H1 (cell line): ENCODE data around the gene HSPB1. TPM values are rescaled to one million over a fixed set of nuclear protein-coding genes. Genes with fewer than 3 reads are reported as not detected.

Experiments
- CTCF ChIA-PET: fragments of 300-600 bp; sonication (Branson Sonifier 250); formaldehyde crosslinking; loops from one replicate; lab custom pipeline; 2021; ENCODE audit not compliant: partially characterized antibody; lab: Charles Lee
- POLR2A ChIA-PET: fragments of 300-600 bp; sonication (Branson Sonifier 250); formaldehyde crosslinking; loops from one replicate; lab custom pipeline; 2021; ENCODE audit warnings: inconsistent platforms; ENCODE audit not compliant: partially characterized antibody; lab: Charles Lee
- DNase-seq, 2 experiments: peaks; one replicate each; pipeline versions ENCODE4 v3.0.0 to v3.0.0-alpha.2; 2010 to 2022; ENCODE audit warnings: low spot score in 2 of 2, low read depth in 1 of 2, mixed read lengths in 1 of 2
- FAIRE-seq: peaks from 2 replicates; lab custom pipeline; 2011; peaks lifted over from hg19 to GRCh38; lab: Jason Lieb, UNC
- H2AFZ ChIP-seq: 2 replicates; pipeline ENCODE4 v1.8.1; 2012; ENCODE audit warnings: low read length, inconsistent platforms
- H2AK5ac ChIP-seq: 2 replicates; pipeline ENCODE4 v1.6.1; 2013; ENCODE audit warnings: low read depth, low read length
- H2BK120ac ChIP-seq: replicated peaks from 2 replicates; pipeline ENCODE3; 2013; ENCODE audit warnings: low read depth, low read length, inconsistent platforms
- H2BK12ac ChIP-seq: 2 replicates; pipeline ENCODE4 v1.6.1; 2013; ENCODE audit warnings: low read depth, low read length
- H2BK15ac ChIP-seq: 2 replicates; pipeline ENCODE4 v1.6.1; 2013; ENCODE audit warnings: low read length
- H2BK20ac ChIP-seq: 2 replicates; pipeline ENCODE4 v1.6.1; 2013; ENCODE audit warnings: low read length
- H2BK5ac ChIP-seq: 2 replicates; pipeline ENCODE4 v1.6.1; 2013; ENCODE audit warnings: low read depth, low read length
- H3K14ac ChIP-seq: 2 replicates; pipeline ENCODE4 v1.6.1; 2013; ENCODE audit warnings: inconsistent platforms; ENCODE audit not compliant: insufficient read length
- H3K18ac ChIP-seq: 2 replicates; pipeline ENCODE4 v1.6.1; 2013; ENCODE audit warnings: low read length; ENCODE audit errors: extremely low read depth
- H3K23ac ChIP-seq: 2 replicates; pipeline ENCODE4 v1.6.1; 2013; ENCODE audit warnings: inconsistent platforms; ENCODE audit not compliant: insufficient read length
- H3K23me2 ChIP-seq: 2 replicates; pipeline ENCODE4 v1.6.1; 2013; ENCODE audit warnings: low read depth, low read length
- H3K27ac ChIP-seq: 2 replicates; pipeline ENCODE4 v1.6.1; 2011; ENCODE audit warnings: low read depth, low read length, inconsistent platforms
- H3K27me3 ChIP-seq, 4 experiments: replicated peaks in 1 of 4; 1 replicate in 1 of 4; 2 replicates in 3 of 4; pipeline versions ENCODE4 v1.6.1 to v1.8.1; 2011 to 2013; ENCODE audit warnings: low read length in 3 of 4, mild to moderate bottlenecking in 3 of 4, inconsistent platforms in 2 of 4, mixed read lengths in 2 of 4, moderate library complexity in 1 of 4; ENCODE audit not compliant: control insufficient read depth in 3 of 4, insufficient read depth in 3 of 4; ENCODE audit errors: extremely low read depth in 1 of 4
- H3K36me3 ChIP-seq, 4 experiments: 2 replicates each; pipeline versions ENCODE4 v1.6.1 to v1.8.1; 2011 to 2013; ENCODE audit warnings: mild to moderate bottlenecking in 4 of 4, low read length in 3 of 4, moderate library complexity in 2 of 4, control low read depth in 1 of 4, inconsistent platforms in 1 of 4; ENCODE audit not compliant: insufficient read depth in 4 of 4, control insufficient read depth in 2 of 4
- H3K4ac ChIP-seq: replicated peaks from 2 replicates; pipeline ENCODE3; 2013; ENCODE audit warnings: low read length, low read depth, mixed read lengths, inconsistent platforms; ENCODE audit not compliant: insufficient read length
- H3K4me1 ChIP-seq, 4 experiments: replicated peaks in 1 of 4; 1 replicate in 1 of 4; 2 replicates in 3 of 4; pipeline versions ENCODE4 v1.6.1 to v1.8.1; 2011 to 2013; ENCODE audit warnings: low read length in 3 of 4, inconsistent platforms in 2 of 4, mixed read lengths in 1 of 4; ENCODE audit not compliant: insufficient read depth in 4 of 4, control insufficient read depth in 3 of 4
- H3K4me2 ChIP-seq, 2 experiments: 2 replicates each; pipeline versions ENCODE4 v1.6.1 to v1.8.1; 2011 to 2013; ENCODE audit warnings: low read depth in 2 of 2, low read length in 2 of 2, control low read depth in 1 of 2, inconsistent platforms in 1 of 2, mild to moderate bottlenecking in 1 of 2; ENCODE audit not compliant: insufficient read depth in 1 of 2
- H3K4me3 ChIP-seq, 4 experiments: fragments of 200-600, 300-600 bp in 1 of 4; sonication (generic), shearing (Covaris generic), sonication (Bioruptor Twin) in 1 of 4; 2 replicates each; pipeline versions ENCODE4 v1.5.1 to v1.8.1; 2011 to 2016; ENCODE audit warnings: low read length in 4 of 4, low read depth in 3 of 4, control low read depth in 2 of 4, inconsistent platforms in 2 of 4, mild to moderate bottlenecking in 2 of 4, mixed read lengths in 1 of 4, moderate library complexity in 1 of 4; ENCODE audit not compliant: insufficient read depth in 2 of 4; ENCODE audit errors: extremely low read depth in 1 of 4
- H3K56ac ChIP-seq: replicated peaks from 2 replicates; pipeline ENCODE3; 2013; ENCODE audit warnings: low read depth, mild to moderate bottlenecking, mixed read lengths, low read length, inconsistent platforms; ENCODE audit not compliant: insufficient read length
- H3K79me1 ChIP-seq: 2 replicates; pipeline ENCODE4 v1.6.1; 2013; ENCODE audit warnings: low read depth, low read length, control low read depth
- H3K79me2 ChIP-seq, 2 experiments: 2 replicates each; pipeline versions ENCODE4 v1.6.1 to v1.8.1; 2012 to 2013; ENCODE audit warnings: low read length in 2 of 2, mild to moderate bottlenecking in 2 of 2, inconsistent platforms in 1 of 2; ENCODE audit not compliant: insufficient read depth in 2 of 2, control insufficient read depth in 1 of 2
- H3K9ac ChIP-seq, 4 experiments: replicated peaks in 1 of 4; 1 replicate in 1 of 4; 2 replicates in 3 of 4; pipeline versions ENCODE4 v1.6.1 to v1.8.1; 2011 to 2013; ENCODE audit warnings: low read depth in 3 of 4, low read length in 3 of 4, control low read depth in 2 of 4, mild to moderate bottlenecking in 2 of 4, moderate library complexity in 2 of 4, inconsistent platforms in 1 of 4; ENCODE audit errors: extremely low read depth in 1 of 4
- H3K9me3 ChIP-seq, 2 experiments: 2 replicates each; pipeline versions ENCODE4 v1.6.1 to v1.8.1; 2012 to 2013; ENCODE audit warnings: mild to moderate bottlenecking in 2 of 2, moderate library complexity in 2 of 2, control low read depth in 1 of 2, inconsistent platforms in 1 of 2, low read depth in 1 of 2, low read length in 1 of 2, mixed read lengths in 1 of 2; ENCODE audit not compliant: insufficient read depth in 2 of 2
- H4K20me1 ChIP-seq, 2 experiments: replicated peaks in 1 of 2; 2 replicates each; pipeline versions ENCODE3 to v1.8.1; 2011 to 2013; ENCODE audit warnings: inconsistent platforms in 2 of 2, low read length in 2 of 2, mild to moderate bottlenecking in 1 of 2; ENCODE audit not compliant: insufficient read depth in 2 of 2, control insufficient read depth in 1 of 2
- H4K5ac ChIP-seq: 2 replicates; pipeline ENCODE4 v1.6.1; 2013; ENCODE audit warnings: low read length, low read depth, mixed read lengths, inconsistent platforms; ENCODE audit not compliant: insufficient read length
- H4K8ac ChIP-seq: 2 replicates; pipeline ENCODE4 v1.8.0; 2013; ENCODE audit warnings: mild to moderate bottlenecking, moderate library complexity, low read length, inconsistent platforms; ENCODE audit not compliant: insufficient read depth; ENCODE audit errors: extremely low read depth
- H4K91ac ChIP-seq: replicated peaks from 2 replicates; pipeline ENCODE3; 2013; ENCODE audit warnings: low read length, mixed read lengths, inconsistent platforms; ENCODE audit not compliant: insufficient read length
- CREB1 ChIP-seq: IDR thresholded peaks from 2 replicates; pipeline ENCODE4 v1.6.1; 2012; ENCODE audit warnings: inconsistent platforms
- CTCF ChIP-seq, 3 experiments: IDR thresholded peaks; 1 replicate in 2 of 3; 2 replicates in 1 of 3; pipeline versions ENCODE4 v1.5.1 to v1.6.1; 2011; ENCODE audit warnings: low read length in 3 of 3, mild to moderate bottlenecking in 3 of 3, inconsistent platforms in 2 of 3, low read depth in 1 of 3, moderate library complexity in 1 of 3; ENCODE audit not compliant: insufficient read depth in 1 of 3; ENCODE audit errors: control extremely low read depth in 1 of 3
- EZH2 ChIP-seq: fragments of 200-600 bp; sonication (generic); IDR thresholded peaks from 2 replicates; pipeline ENCODE4 v1.7.1; 2012; ENCODE audit warnings: low read depth, mild to moderate bottlenecking, moderate library complexity, low read length, inconsistent platforms; ENCODE audit not compliant: severe bottlenecking
- JUN ChIP-seq: IDR thresholded peaks from 2 replicates; pipeline ENCODE4 v1.6.1; 2011; ENCODE audit warnings: low read depth, mild to moderate bottlenecking, improper control_type of control experiment, low read length
- PHF8 ChIP-seq: fragments of 200-600 bp; sonication (generic); conservative IDR thresholded peaks from 2 replicates; pipeline ENCODE4 v1.7.1; 2012; ENCODE audit warnings: low read depth, mild to moderate bottlenecking, inconsistent platforms, low read length, moderate library complexity
- RAD21 ChIP-seq, 2 experiments: IDR thresholded peaks in 1 of 2; conservative IDR thresholded peaks in 1 of 2; 2 replicates each; pipeline ENCODE4 v1.6.1; 2011; ENCODE audit warnings: low read depth in 2 of 2, low read length in 2 of 2, improper control_type of control experiment in 1 of 2, inconsistent platforms in 1 of 2, mild to moderate bottlenecking in 1 of 2, moderate library complexity in 1 of 2
- YY1 ChIP-seq: IDR thresholded peaks from 2 replicates; pipeline ENCODE4 v1.6.1; 2011; ENCODE audit warnings: low read depth, mild to moderate bottlenecking, low read length
- whole genome bisulfite sequencing, 2 experiments: shearing (Covaris generic) in 1 of 2; methylation state at CpG; one replicate each; pipeline versions ENCODE4 v1.1.6 to v1.1.7; 2013 to 2015; ENCODE audit warnings: low lambda C conversion rate in 2 of 2, mixed read lengths in 2 of 2, inconsistent platforms in 1 of 2, low coverage in 1 of 2, missing lambda C conversion rate in 1 of 2; ENCODE audit not compliant: insufficient replicate concordance in 2 of 2, insufficient coverage in 1 of 2, insufficient read length in 1 of 2; ENCODE audit errors: extremely low coverage in 1 of 2, missing lambda C conversion rate in 1 of 2; 5-methylcytosine and 5-hydroxymethylcytosine counted together
- polyA plus RNA-seq, 7 experiments: library from polyadenylated mRNA; depleted of rRNA in 3 of 7; stranded (reverse) in 5 of 7; unstranded in 2 of 7; fragments of >200 nt in 5 of 7; fragments of 200-250 nt in 2 of 7; gene quantifications; 1 replicate in 5 of 7; 2 replicates in 1 of 7; 4 replicates in 1 of 7; pipeline versions ENCODE4 v1.2.1 to v1.2.3, GENCODE V29; 2011 to 2013; ENCODE audit warnings: missing spikeins in 2 of 7, mixed read lengths in 2 of 7
- total RNA-seq: library from RNA; stranded (reverse); fragmentation: NEBNext Ultra II Directional; extraction: Animal tissue kit (Norgen Biotek cat#: 25700); gene quantifications from 2 replicates; pipeline ENCODE4 v1.2.1, GENCODE V29; 2021

HSPB1 gene
- total and polyA plus RNA-seq, 2 of the 8 experiments (the other 6 are each of a cell fraction or from before 2014, with no cell fraction given) = 165 to 254 TPM

DNA sequence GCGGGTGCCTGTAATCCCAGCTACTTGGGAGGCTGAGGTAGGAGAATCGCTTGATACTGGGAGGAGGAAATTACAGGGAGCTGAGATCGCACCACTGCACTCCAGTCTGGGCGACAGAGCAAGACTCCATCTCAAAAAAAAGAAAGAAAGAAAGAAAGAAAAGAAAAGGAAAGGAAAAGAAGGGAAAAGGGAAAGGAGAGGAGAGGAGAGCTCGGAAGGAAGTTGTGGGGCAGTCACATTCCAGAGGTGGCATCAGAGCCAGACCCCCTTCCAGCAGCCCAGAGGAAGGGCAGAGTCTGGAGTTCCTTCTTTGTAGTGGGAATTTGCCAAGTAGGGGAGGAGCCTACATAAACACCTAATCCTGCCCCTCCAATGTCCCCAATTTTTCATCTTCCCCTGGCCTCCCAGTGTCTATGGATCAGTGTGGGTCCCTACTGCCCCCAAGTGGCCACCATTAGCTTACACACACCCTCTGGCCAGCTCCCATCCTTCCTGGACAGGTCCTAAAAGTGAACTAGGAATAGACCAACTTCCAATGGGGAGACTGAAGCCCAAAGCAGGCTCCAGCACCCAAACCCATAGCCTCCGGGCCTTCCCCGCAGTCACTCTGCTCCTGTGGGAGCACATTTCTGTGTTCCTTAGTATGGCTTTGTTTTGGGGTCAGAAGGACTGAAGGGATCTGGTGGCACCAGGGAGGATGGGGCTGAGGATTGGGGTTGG lies 39.6 kb upstream of the HSPB1 start:
- H2AK5ac ChIP-seq = no peak overlapping the region
- WGBS, 2 experiments = 64% methylated on average over 7 of the region's 7 CpGs; no CpG with 5 or more reads in 1 of the 2 experiments
- H3K4me3 ChIP-seq = no peak overlapping the region

More for the DNA sequence above, 39.6 kb upstream of the HSPB1 start:
- H3K4me2 ChIP-seq = no peak overlapping the region
- H3K56ac ChIP-seq = no peak overlapping the region
- no peak overlapping the region for H4K8ac ChIP-seq
- POLR2A ChIA-PET = interaction anchor here (0.7 to 3.3 kb wide), 10 partner anchors 11 to 188 kb away, joined by 3 to 15 read pairs (median 5); partner anchors contain the start of gene YWHAG
- no peaks in the 10 kb centered on the region for H3K36me3 ChIP-seq
- no peaks in the 10 kb centered on the region for H4K20me1 ChIP-seq
- H3K14ac ChIP-seq = no peak overlapping the region
- TF ChIP-seq PHF8 = no peak
- TF ChIP-seq CREB1 = 0 out of 2 replicates have a peak, but pooled peaks have one; percentile 31
- TF ChIP-seq RAD21 (IDR thresholded peaks at IDR 0.05 in 1 of 2, conservative IDR thresholded peaks at IDR 0.05 in 1 of 2; ENCODE audit: low read depth in 2 of 2, low read length in 2 of 2) = peak; percentile 96 to 98
- TF ChIP-seq EZH2 = no peak
- TF ChIP-seq CTCF (IDR thresholded peaks at IDR 0.05; ENCODE audit: control extremely low read depth in 1 of 3, insufficient read depth in 1 of 3, low read depth in 1 of 3, low read length in 3 of 3) = peak in 2 of 3 experiments; percentile 92 to 95; a peak in 3 of 4 replicates
- TF ChIP-seq JUN = no peak
- 0 out of 2 replicates have a peak, but pooled peaks have one; percentile 42 for TF ChIP-seq YY1
- no peak overlapping the region for H3K4ac ChIP-seq
- H3K79me1 ChIP-seq = no peaks in the 10 kb centered on the region
- peaks cover 0 to 5% (median 2%) of the 10 kb centered on the region in 4 experiments; a peak in 3 of 7 replicates for H3K27me3 ChIP-seq
- H3K18ac ChIP-seq = no peak overlapping the region
- H2BK15ac ChIP-seq = no peak overlapping the region
- peak; percentile 73 for FAIRE-seq
- CTCF ChIA-PET = interaction anchor here (0.7 to 5.7 kb wide), 52 partner anchors 8 to 231 kb away, joined by 3 to 125 read pairs (median 7); partner anchors contain the start of genes HSPB1 and SRRM3
- H3K9ac ChIP-seq = no peak overlapping the region
- H2AFZ ChIP-seq = no peak overlapping the region
- DNase-seq = peak; percentile 69 to 83
- H3K23ac ChIP-seq = no peak overlapping the region
- 0 out of 2 replicates have a peak overlapping the region, but pooled peaks have one; percentile 6 for H2BK5ac ChIP-seq
- H3K27ac ChIP-seq = no peak overlapping the region
- peaks cover 3 to 32% (median 22%) of the 10 kb centered on the region in 4 experiments for H3K4me1 ChIP-seq
- H4K91ac ChIP-seq = peak overlapping the region; percentile 56
- H2BK20ac ChIP-seq = no peak overlapping the region
- peaks cover 11% of the 10 kb centered on the region; the same call in 1 of the 2 replicates for H3K23me2 ChIP-seq
- no peaks in the 10 kb centered on the region for H3K9me3 ChIP-seq
- no peak overlapping the region for H4K5ac ChIP-seq
- H2BK12ac ChIP-seq = peak overlapping the region; percentile 64; the same call in 1 of the 2 replicates
- no peaks in the 10 kb centered on the region for H3K79me2 ChIP-seq
- H2BK120ac ChIP-seq = no peak overlapping the region
